Right lobe of liver (tissue), 4 donors: ENCODE data around the gene CAMTA1.
A peak's percentile ranks its signal among the peaks of the same experiment; 100 is the strongest.

ENCODE experiments used
- CTCF ChIP-seq, 4 donors: fragments of 200-600 bp in 3 of 4; fragments of 450-650 bp in 1 of 4; IDR thresholded peaks; one replicate each; pipeline versions ENCODE4 v1.5.1 to v1.8.0; 2016 to 2022; ENCODE audit warnings: antibody characterized with exemption in 4 of 4, mild to moderate bottlenecking in 2 of 4
- POLR2A ChIP-seq: fragments of 450-650 bp; IDR thresholded peaks from one replicate; pipeline ENCODE4 v1.6.1; 2017; ENCODE audit warnings: antibody characterized with exemption, mild to moderate bottlenecking
- donor health status: DM: no; HTN: no; CAD: no.
- donor health status: DM: no; HTN: no; CAD: no.
- donor health status: DM: no; HTN: yes; CAD: no.

GRCh38 chr1:7783178-7783711 is 998.0 kb downstream of the CAMTA1 start:
- TF ChIP-seq CTCF (IDR thresholded peaks at IDR 0.05) (no peak), POLR2A (peak; percentile 10)
